H1 (cell line): ENCODE data around the gene DGKD.

ENCODE experiments used
- CHD1 ChIP-seq: IDR thresholded peaks from 2 replicates; pipeline ENCODE4 v1.6.1; 2012; ENCODE audit warnings: low read depth, low read length, improper control_type of control experiment
- JUN ChIP-seq: IDR thresholded peaks from 2 replicates; pipeline ENCODE4 v1.6.1; 2011; ENCODE audit warnings: low read depth, mild to moderate bottlenecking, improper control_type of control experiment, low read length
- TF ChIP-seq, protein P1 (sequence below), 3 experiments: IDR thresholded peaks; 1 replicate in 2 of 3; 2 replicates in 1 of 3; pipeline versions ENCODE4 v1.5.1 to v1.6.1; 2011; ENCODE audit warnings: low read length in 3 of 3, mild to moderate bottlenecking in 3 of 3, inconsistent platforms in 2 of 3, low read depth in 1 of 3, moderate library complexity in 1 of 3; ENCODE audit not compliant: insufficient read depth in 1 of 3; ENCODE audit errors: control extremely low read depth in 1 of 3

DNA sequence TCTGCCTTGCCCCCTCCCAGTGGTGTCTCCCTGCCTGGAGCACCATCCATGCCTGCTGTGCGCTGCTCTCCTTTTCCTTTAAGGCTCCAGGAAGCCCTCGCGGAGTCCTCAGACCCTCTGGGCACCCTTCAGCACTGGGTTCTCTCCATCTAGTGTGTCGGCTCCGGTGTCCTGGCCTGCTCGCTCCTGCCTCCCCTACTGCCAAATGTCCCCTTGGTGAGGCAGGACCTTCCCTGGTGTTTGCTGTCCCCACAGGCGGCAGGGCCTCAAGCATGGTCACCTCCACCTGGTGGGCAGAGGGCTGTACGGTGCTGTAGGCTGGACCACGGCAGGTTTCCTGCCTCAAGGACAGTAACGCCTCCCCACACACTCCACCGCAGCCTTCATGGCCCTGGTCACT, 90.2 kb downstream of the DGKD start:
- TF ChIP-seq CHD1 (no peak), JUN (no peak)
- TF ChIP-seq, protein P1, sequence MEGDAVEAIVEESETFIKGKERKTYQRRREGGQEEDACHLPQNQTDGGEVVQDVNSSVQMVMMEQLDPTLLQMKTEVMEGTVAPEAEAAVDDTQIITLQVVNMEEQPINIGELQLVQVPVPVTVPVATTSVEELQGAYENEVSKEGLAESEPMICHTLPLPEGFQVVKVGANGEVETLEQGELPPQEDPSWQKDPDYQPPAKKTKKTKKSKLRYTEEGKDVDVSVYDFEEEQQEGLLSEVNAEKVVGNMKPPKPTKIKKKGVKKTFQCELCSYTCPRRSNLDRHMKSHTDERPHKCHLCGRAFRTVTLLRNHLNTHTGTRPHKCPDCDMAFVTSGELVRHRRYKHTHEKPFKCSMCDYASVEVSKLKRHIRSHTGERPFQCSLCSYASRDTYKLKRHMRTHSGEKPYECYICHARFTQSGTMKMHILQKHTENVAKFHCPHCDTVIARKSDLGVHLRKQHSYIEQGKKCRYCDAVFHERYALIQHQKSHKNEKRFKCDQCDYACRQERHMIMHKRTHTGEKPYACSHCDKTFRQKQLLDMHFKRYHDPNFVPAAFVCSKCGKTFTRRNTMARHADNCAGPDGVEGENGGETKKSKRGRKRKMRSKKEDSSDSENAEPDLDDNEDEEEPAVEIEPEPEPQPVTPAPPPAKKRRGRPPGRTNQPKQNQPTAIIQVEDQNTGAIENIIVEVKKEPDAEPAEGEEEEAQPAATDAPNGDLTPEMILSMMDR (IDR thresholded peaks at IDR 0.05; ENCODE audit: control extremely low read depth in 1 of 3, insufficient read depth in 1 of 3, low read depth in 1 of 3, low read length in 3 of 3) = no peak
